Stimulated activated naive CD4-positive, alpha-beta T cell (primary cell): ENCODE results near the gene INTS6.
"Not testable (repeated sequence)": the region's sequence is repeated elsewhere in the genome, so short reads cannot be mapped to it uniquely, and the experiment has no call there.

Experiments
- DNase-seq, 6 experiments: peaks; one replicate each; lab custom pipeline; 2025; lab: John Stamatoyannopoulos, UW

The INTS6 gene

GRCh38 chr13:51453959-51454703 is 1.3 kb upstream of the INTS6 start:
- peak in 3 of 6 experiments; percentile 8 to 32 (median 21) for DNase-seq

- DNase-seq: peak; percentile 71 to 96 (median 88)
These were observed 547 bp upstream of the INTS6 start for GRCh38 chr13:51453207-51453958.

- DNase-seq: peak; percentile 52 to 77 (median 67)
These were observed 1.1 kb downstream of the INTS6 start for GRCh38 chr13:51451467-51452360.

DNA sequence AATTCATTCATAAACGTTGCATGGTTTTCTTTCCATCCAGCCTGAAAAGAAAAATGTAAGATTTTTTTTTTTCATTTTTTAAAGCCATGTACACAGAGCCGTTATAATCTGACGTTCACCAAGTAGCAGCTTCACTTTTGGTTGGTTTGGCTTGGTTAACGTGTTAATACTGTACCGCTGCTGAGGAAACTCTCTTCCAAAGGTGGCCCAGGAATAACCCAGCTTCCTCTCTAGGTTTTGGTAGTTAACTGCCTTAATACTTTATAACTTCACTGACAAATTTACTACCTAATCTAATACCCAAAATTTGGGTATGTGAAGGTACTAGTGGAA is 1.7 kb downstream of the INTS6 start:
- DNase-seq: no peak

DNA sequence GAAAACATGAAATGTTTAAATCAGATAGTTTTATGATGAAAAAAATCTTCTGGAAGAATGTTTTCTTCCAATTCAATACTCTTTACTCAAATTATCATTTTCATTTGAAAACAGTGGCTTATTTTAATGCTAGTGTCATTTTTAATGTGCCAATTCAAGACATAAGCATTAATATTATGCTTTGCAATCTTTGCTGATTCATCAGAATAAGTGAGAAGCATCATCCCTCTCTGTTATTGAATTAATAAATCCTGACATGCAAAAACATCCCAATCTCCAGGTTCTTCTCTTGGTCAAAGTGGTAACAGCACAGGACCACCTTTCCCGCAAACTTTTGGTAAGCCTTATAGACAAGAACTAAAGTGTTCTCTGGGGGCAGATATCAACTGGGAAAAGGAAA is 3.8 kb downstream of the INTS6 start:
- no peak for DNase-seq

- DNase-seq: peak in 1 of 6 experiments; percentile 31
These were observed 7.9 kb downstream of the INTS6 start for GRCh38 chr13:51444922-51445321.

GRCh38 chr13:51440381-51440780 is 12.5 kb downstream of the INTS6 start:
- DNase-seq: no peak

DNA sequence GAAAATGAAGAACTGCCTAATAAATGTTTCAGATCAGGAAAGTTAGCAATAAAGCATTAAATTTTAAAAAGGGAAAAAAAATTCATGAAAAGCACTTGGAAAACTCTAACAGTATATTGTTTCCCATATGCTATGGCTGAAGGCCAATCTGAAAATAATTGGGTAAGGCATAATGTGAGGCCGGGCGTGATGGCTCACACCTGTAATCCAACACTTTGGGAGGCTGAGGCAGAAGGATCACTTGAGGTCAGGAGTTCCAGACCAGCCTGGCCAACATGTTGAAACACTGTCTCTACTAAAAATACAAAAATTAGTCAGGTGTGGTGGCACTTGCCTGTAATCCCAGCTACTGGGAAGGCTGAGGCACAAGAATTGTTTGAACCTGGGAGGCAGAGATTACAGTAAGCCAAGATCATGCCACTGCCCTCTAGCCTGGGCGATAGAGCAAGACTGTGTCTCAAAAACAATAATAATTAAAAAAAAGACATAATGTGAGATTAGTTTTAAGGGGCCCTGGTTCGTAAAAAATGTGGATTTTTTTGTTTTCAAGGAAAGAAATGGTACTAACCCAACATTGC is 15.2 kb downstream of the INTS6 start:
- DNase-seq: no peak

- DNase-seq: peak in 3 of 6 experiments; percentile 12 to 46 (median 30)
These were observed 17.7 kb downstream of the INTS6 start for GRCh38 chr13:51435002-51435578.

GRCh38 chr13:51432576-51432975 is 20.3 kb downstream of the INTS6 start:
- no peak for DNase-seq

GRCh38 chr13:51426982-51427381 is 25.9 kb downstream of the INTS6 start:
- no peak for DNase-seq

DNA sequence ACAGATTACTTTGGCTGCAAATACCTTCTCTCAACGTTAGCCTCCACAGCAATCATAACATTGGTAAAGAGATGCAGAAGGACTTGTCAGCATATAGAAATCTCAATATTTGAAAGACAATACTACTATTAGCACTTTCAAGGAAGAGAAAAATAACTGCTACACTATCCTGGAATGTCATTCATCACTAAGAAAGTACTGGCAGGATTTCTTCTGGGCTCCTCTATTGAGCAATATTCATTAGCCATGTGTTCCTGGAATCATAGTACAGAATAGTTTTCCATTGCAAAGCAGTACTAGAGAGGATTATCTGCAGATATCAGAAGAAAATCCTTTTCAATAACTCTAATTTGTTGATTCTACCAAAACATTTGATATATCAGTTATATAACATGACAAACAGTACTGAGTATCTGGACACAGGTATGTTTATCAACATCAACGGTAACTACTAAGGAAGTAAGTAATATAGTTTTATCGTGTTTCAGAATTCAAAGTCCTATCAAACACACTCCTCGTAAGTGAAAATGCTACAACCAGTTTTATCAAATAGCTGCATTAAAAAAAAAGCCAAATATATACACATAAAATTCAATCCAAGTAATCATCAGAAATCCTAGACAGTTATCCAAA is 27.3 kb downstream of the INTS6 start:
- DNase-seq: no peak

DNA sequence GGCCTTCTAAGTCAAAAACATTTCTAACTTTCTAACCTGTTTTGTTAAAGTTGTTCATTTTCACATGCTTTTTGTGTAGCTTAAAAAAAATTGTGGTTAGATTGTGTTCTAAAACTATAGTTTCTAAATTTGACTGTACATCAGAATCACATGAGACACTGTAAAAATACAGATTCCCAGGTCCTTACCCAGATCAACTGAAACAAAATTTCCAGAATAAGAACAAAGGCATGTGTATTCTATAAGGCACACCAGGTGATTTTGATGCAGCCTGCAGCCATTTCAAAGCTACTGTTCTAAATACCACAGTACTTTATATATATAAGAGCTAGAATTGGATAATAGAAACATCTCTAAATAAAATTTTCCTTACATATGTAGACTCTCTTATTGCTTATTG is 29.1 kb downstream of the INTS6 start:
- DNase-seq: no peak

- no peak for DNase-seq
These were observed 30.4 kb downstream of the INTS6 start for GRCh38 chr13:51422484-51422883.

- peak in 3 of 6 experiments; percentile 16 to 27 (median 18) for DNase-seq
These were observed 31.9 kb downstream of the INTS6 start for GRCh38 chr13:51420681-51421490.

DNA sequence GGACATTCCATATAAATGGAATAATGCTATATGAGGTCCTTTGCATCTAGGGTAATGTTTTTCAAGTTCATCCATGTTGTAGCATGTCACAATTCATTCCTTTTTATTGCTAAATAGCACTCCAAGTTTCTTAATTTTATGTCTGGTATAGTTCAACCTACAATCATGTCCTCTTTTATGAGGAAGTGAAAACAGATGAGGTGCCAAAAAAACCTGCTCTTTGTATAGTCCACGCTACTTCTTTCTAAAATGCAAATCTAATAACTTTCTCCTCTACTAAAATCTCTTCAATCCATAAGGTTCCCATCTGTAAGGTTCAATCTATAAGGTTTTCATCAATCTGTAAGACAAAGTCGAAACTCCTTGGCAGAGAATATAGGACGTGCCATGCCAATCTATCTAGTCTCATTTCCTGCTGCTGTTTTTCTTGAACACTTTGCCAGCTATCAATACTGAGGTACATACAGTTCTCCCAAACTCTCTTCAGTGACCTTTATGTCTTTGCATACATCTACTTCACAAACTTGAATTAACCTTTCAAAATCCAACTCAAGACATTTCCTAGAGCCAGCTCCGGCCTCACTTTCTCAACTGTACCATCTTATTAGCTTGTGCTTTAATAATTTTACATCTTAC is 33.7 kb downstream of the INTS6 start:
- DNase-seq: no peak

- DNase-seq: no peak
These were observed 35.1 kb downstream of the INTS6 start for GRCh38 chr13:51417716-51418115.

GRCh38 chr13:51416107-51416506 is 36.7 kb downstream of the INTS6 start:
- no peak for DNase-seq

- DNase-seq: not testable (repeated sequence)
These were observed 37.5 kb downstream of the INTS6 start for GRCh38 chr13:51415339-51415738.

DNA sequence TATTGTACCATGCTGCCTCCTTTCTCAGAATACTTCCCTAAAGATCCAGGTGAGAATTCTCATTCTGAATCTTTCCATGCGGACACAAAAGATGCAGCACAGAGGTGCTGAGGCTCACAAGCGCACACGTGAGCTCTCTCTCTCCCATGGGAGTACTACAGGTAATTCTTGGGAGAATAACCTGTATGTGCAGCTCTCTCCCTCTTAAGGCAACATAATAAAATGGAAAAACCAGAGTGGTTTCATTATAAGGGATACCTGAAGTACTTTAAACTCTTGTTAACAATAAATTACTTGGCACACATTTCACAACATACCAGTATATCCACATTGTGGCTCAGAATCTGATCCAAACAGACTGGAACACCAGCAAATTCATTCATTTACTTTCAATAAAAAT is 40.4 kb downstream of the INTS6 start:
- DNase-seq: no peak
